Effector memory CD4-positive, alpha-beta T cell (primary cell): Measurements from ENCODE around the gene MLLT3.

Source experiments
- DNase-seq, 3 donors: peaks; one replicate each; pipeline ENCODE4 v3.0.0-alpha.2; 2020
- H3K27ac ChIP-seq: 2 replicates; pipeline ENCODE4 v1.7.0; 2013; ENCODE audit warnings: mild to moderate bottlenecking, low read length, moderate library complexity; ENCODE audit not compliant: insufficient read depth, poor library complexity, severe bottlenecking
- H3K27me3 ChIP-seq: replicated peaks from 2 replicates; pipeline ENCODE4 v1.7.0; 2013; ENCODE audit warnings: mild to moderate bottlenecking, low read length; ENCODE audit not compliant: insufficient read depth, control insufficient read depth, poor library complexity, severe bottlenecking
- H3K36me3 ChIP-seq: 2 replicates; pipeline ENCODE4 v1.7.0; 2013; ENCODE audit warnings: mild to moderate bottlenecking, low read length, moderate library complexity; ENCODE audit not compliant: control insufficient read depth, insufficient read depth
- H3K4me1 ChIP-seq: 2 replicates; pipeline ENCODE4 v1.7.0; 2013; ENCODE audit warnings: low read length, mild to moderate bottlenecking; ENCODE audit not compliant: control insufficient read depth, insufficient read depth, poor library complexity, severe bottlenecking
- H3K4me3 ChIP-seq: 2 replicates; pipeline ENCODE4 v1.7.0; 2013; ENCODE audit warnings: low read length, low read depth, mild to moderate bottlenecking; ENCODE audit not compliant: insufficient read depth, poor library complexity, severe bottlenecking
- H3K9me3 ChIP-seq: 2 replicates; pipeline ENCODE4 v1.7.0; 2013; ENCODE audit warnings: mild to moderate bottlenecking, low read length, moderate library complexity; ENCODE audit not compliant: control insufficient read depth

The MLLT3 gene

GRCh38 chr9:20300430-20301115 lies 321.7 kb downstream of the MLLT3 start:
- no peak overlapping the region for H3K27ac ChIP-seq
- no peaks in the 10 kb centered on the region for H3K27me3 ChIP-seq
- no peak overlapping the region for H3K4me3 ChIP-seq
- no peak for DNase-seq
- H3K9me3 ChIP-seq: no peaks in the 10 kb centered on the region
- peaks cover 8% of the 10 kb centered on the region for H3K4me1 ChIP-seq
- H3K36me3 ChIP-seq: no peaks in the 10 kb centered on the region

- Histone ChIP-seq H3K27me3 (no peaks in the 10 kb centered on the region), H3K4me3 (no peak overlapping the region), H3K36me3 (no peaks in the 10 kb centered on the region), H3K27ac (no peak overlapping the region), H3K4me1 (peaks cover 8% of the 10 kb centered on the region), H3K9me3 (no peaks in the 10 kb centered on the region)
- DNase-seq: no peak
These were observed 324.6 kb downstream of the MLLT3 start for GRCh38 chr9:20297646-20298084.

DNA sequence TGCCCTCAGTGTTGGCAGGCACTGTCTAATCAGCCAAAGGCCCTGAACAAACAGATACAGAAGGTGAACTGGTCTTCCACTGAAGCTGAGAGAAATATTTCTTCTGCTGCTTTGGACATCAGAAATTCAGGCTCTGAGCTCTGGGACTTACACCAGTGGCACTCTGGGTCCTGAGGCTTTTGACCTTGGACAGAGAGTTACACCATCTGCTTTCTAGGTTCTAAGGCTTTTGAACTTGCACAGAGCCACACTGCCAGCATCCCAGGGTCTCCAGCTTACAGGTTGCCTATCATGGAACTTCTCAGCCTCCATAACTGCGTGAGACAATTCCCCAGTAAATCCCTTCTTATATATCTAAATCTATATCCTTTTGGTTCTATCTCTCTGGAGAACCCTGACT lies 326.7 kb downstream of the MLLT3 start:
- Histone ChIP-seq H3K9me3 (no peaks in the 10 kb centered on the region), H3K27ac (no peak overlapping the region), H3K4me1 (peaks cover 3% of the 10 kb centered on the region), H3K27me3 (no peaks in the 10 kb centered on the region), H3K4me3 (no peak overlapping the region), H3K36me3 (no peaks in the 10 kb centered on the region)
- DNase-seq: no peak

- Histone ChIP-seq H3K9me3 (no peaks in the 10 kb centered on the region), H3K4me1 (no peaks in the 10 kb centered on the region), H3K4me3 (no peak overlapping the region), H3K27ac (no peak overlapping the region), H3K36me3 (no peaks in the 10 kb centered on the region), H3K27me3 (no peaks in the 10 kb centered on the region)
- no peak for DNase-seq
These were observed 328.1 kb downstream of the MLLT3 start for GRCh38 chr9:20294046-20294750.

DNA sequence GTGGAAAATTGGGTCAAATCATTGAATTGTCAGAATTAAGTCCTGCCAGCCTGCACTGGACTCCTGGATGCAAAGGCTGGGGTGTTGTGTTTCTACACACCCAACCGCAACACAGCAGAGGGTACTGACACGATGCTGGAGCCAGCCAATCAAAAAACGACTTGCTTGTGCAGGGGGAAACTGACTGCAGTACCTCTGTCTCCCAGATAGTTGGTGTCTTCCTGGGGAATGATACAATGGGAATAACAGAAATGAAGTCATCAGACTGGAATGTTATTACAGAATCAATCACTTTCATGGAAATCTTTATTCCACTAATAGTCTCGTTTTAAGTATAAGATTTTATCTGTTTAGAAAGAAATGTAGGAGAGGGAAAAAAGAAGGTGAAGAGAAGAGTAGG lies 330.3 kb downstream of the MLLT3 start:
- no peaks in the 10 kb centered on the region for H3K9me3 ChIP-seq
- no peak for DNase-seq
- no peaks in the 10 kb centered on the region for H3K4me1 ChIP-seq
- no peak overlapping the region for H3K4me3 ChIP-seq
- H3K36me3 ChIP-seq: no peaks in the 10 kb centered on the region
- no peak overlapping the region for H3K27ac ChIP-seq
- no peaks in the 10 kb centered on the region for H3K27me3 ChIP-seq
